H7 (cell line): ENCODE results near the gene PPP2R2C. TPM values are rescaled to one million over a fixed set of nuclear protein-coding genes. Genes with fewer than 3 reads are reported as not detected.
A peak's percentile ranks its signal among the peaks of the same experiment; 100 is the strongest.

Experiments used
- DNase-seq: peaks from one replicate; pipeline ENCODE4 v3.0.0; 2012
- H3K27me3 ChIP-seq: 2 replicates; pipeline ENCODE4 v1.6.0; 2011; ENCODE audit warnings: mild to moderate bottlenecking, low read length; ENCODE audit not compliant: control insufficient read depth, insufficient read depth
- H3K36me3 ChIP-seq: replicated peaks from 2 replicates; pipeline ENCODE4 v1.5.1; 2011; ENCODE audit warnings: low read length; ENCODE audit not compliant: control insufficient read depth, insufficient read depth
- H3K4me3 ChIP-seq: 2 replicates; pipeline ENCODE4 v1.5.1; 2011; ENCODE audit warnings: low read depth, mild to moderate bottlenecking, control low read depth, low read length, moderate library complexity; ENCODE audit not compliant: insufficient read depth
- total RNA-seq: library from RNA; depleted of rRNA; stranded (reverse); fragments of >200 nt; shearing (Covaris generic); gene quantifications from 2 replicates; pipeline ENCODE4 v1.2.3, GENCODE V29; 2014

The PPP2R2C gene
- total RNA-seq, 1 experiment from 2014 or later: 7.6 TPM

- H3K36me3 ChIP-seq: peaks cover 8% of the 10 kb centered on the region
- H3K4me3 ChIP-seq: no peak overlapping the region
- H3K27me3 ChIP-seq: no peaks in the 10 kb centered on the region
- no peak for DNase-seq
Measured at GRCh38 chr4:6298035-6298434, 174.4 kb downstream of the PPP2R2C start.

- H3K27me3 ChIP-seq: no peaks in the 10 kb centered on the region
- DNase-seq: no peak
- H3K4me3 ChIP-seq: no peak overlapping the region
- H3K36me3 ChIP-seq: peaks cover 8% of the 10 kb centered on the region
Measured at GRCh38 chr4:6297266-6297815, 175.1 kb downstream of the PPP2R2C start.

- H3K4me3 ChIP-seq: no peak overlapping the region
- peaks cover 6% of the 10 kb centered on the region for H3K36me3 ChIP-seq
- no peak for DNase-seq
- no peaks in the 10 kb centered on the region for H3K27me3 ChIP-seq
Measured at GRCh38 chr4:6296026-6296425, 176.4 kb downstream of the PPP2R2C start.

GRCh38 chr4:6295495-6295894, 176.9 kb downstream of the PPP2R2C start:
- Histone ChIP-seq H3K27me3 (no peaks in the 10 kb centered on the region), H3K36me3 (peaks cover 4% of the 10 kb centered on the region), H3K4me3 (no peak overlapping the region)
- DNase-seq: no peak

- Histone ChIP-seq H3K27me3 (no peaks in the 10 kb centered on the region), H3K36me3 (peaks cover 3% of the 10 kb centered on the region), H3K4me3 (no peak overlapping the region)
- DNase-seq: no peak
Measured at GRCh38 chr4:6294705-6295421, 177.6 kb downstream of the PPP2R2C start.

- H3K27me3 ChIP-seq: no peaks in the 10 kb centered on the region
- H3K36me3 ChIP-seq: peaks cover 3% of the 10 kb centered on the region
- no peak for DNase-seq
- no peak overlapping the region for H3K4me3 ChIP-seq
Measured at GRCh38 chr4:6293661-6294060, 178.8 kb downstream of the PPP2R2C start.

- DNase-seq: no peak
- no peaks in the 10 kb centered on the region for H3K27me3 ChIP-seq
- H3K36me3 ChIP-seq: peaks cover 3% of the 10 kb centered on the region
- H3K4me3 ChIP-seq: no peak overlapping the region
Measured at GRCh38 chr4:6293097-6293445, 179.3 kb downstream of the PPP2R2C start.

GRCh38 chr4:6292376-6293096, 179.9 kb downstream of the PPP2R2C start:
- Histone ChIP-seq H3K27me3 (no peaks in the 10 kb centered on the region), H3K4me3 (no peak overlapping the region)

GRCh38 chr4:6291784-6292297, 180.6 kb downstream of the PPP2R2C start:
- Histone ChIP-seq H3K27me3 (no peaks in the 10 kb centered on the region), H3K4me3 (no peak overlapping the region), H3K36me3 (peaks cover 7% of the 10 kb centered on the region)
- DNase-seq: no peak

More at GRCh38 chr4:6292376-6293096, 179.9 kb downstream of the PPP2R2C start:
- no peak for DNase-seq
- H3K36me3 ChIP-seq: peaks cover 5% of the 10 kb centered on the region

GRCh38 chr4:6290769-6291547, 181.5 kb downstream of the PPP2R2C start:
- H3K4me3 ChIP-seq: no peak overlapping the region
- peak; percentile 79 for DNase-seq
- H3K36me3 ChIP-seq: peaks cover 4% of the 10 kb centered on the region
- H3K27me3 ChIP-seq: no peaks in the 10 kb centered on the region

GRCh38 chr4:6290256-6290655, 182.2 kb downstream of the PPP2R2C start:
- no peak overlapping the region for H3K4me3 ChIP-seq
- H3K36me3 ChIP-seq: peaks cover 4% of the 10 kb centered on the region
- DNase-seq: no peak
- H3K27me3 ChIP-seq: no peaks in the 10 kb centered on the region

- DNase-seq: no peak
- peaks cover 4% of the 10 kb centered on the region for H3K36me3 ChIP-seq
- H3K4me3 ChIP-seq: no peak overlapping the region
- H3K27me3 ChIP-seq: no peaks in the 10 kb centered on the region
Measured at GRCh38 chr4:6288871-6289270, 183.5 kb downstream of the PPP2R2C start.

GRCh38 chr4:6288342-6288741, 184.1 kb downstream of the PPP2R2C start:
- no peak for DNase-seq
- no peaks in the 10 kb centered on the region for H3K27me3 ChIP-seq
- no peak overlapping the region for H3K4me3 ChIP-seq
- peaks cover 4% of the 10 kb centered on the region for H3K36me3 ChIP-seq

GRCh38 chr4:6287017-6287788, 185.2 kb downstream of the PPP2R2C start:
- Histone ChIP-seq H3K36me3 (peaks cover 4% of the 10 kb centered on the region), H3K4me3 (no peak overlapping the region), H3K27me3 (no peaks in the 10 kb centered on the region)
- DNase-seq: no peak
